HG03575 (cell line): Measurements from ENCODE around the gene TMEM187.
"Not testable (repeated sequence)": the region's sequence is repeated elsewhere in the genome, so short reads cannot be mapped to it uniquely, and the experiment has no call there.

Source experiments
- ATAC-seq: cut with Tn5 transposase; IDR thresholded peaks from one replicate; pipeline ENCODE4 v1.9.1; 2021; ENCODE audit not compliant: unreplicated experiment, insufficient number of reproducible peaks, low FRiP score; ENCODE audit errors: extremely low read depth

The TMEM187 gene

DNA sequence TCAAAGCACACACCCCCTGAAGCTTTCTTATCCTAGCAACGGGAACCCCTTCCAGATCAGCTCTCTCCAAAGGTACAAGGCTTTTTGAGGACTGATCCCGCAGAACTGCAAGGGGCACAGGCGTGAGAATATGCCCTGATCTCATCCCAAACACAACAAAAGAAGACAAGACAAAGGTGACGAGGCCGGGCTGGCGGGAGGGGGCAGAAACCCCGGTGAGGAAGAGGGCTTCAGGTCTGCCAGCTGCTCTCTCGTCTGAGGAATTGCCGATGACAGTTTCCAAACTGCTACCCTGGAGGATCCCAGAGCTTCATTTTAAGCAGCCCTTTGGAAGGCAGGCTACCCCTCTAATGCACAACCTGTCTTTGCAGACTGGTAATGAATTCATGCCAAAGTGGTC, 4.3 kb upstream of the TMEM187 start:
- ATAC-seq: no peak

DNA sequence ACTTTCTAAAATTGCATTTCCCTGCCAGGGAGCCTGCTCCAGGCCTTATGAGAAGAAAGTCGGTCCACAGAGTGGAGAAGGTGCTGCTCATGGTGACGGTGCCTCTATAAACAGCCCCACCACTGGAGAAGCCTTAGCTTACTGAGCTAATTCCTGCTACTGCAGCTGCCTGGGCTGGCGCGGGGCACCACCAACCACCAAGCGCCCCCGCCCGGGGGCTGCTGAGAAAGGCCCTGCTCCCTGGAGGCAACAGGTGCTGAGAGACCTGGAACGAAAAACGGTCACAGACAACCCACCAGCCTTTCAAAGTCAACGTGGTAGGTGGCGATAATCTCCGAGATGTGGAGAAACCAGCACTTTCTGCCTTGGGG, 3.8 kb upstream of the TMEM187 start:
- ATAC-seq: no peak

DNA sequence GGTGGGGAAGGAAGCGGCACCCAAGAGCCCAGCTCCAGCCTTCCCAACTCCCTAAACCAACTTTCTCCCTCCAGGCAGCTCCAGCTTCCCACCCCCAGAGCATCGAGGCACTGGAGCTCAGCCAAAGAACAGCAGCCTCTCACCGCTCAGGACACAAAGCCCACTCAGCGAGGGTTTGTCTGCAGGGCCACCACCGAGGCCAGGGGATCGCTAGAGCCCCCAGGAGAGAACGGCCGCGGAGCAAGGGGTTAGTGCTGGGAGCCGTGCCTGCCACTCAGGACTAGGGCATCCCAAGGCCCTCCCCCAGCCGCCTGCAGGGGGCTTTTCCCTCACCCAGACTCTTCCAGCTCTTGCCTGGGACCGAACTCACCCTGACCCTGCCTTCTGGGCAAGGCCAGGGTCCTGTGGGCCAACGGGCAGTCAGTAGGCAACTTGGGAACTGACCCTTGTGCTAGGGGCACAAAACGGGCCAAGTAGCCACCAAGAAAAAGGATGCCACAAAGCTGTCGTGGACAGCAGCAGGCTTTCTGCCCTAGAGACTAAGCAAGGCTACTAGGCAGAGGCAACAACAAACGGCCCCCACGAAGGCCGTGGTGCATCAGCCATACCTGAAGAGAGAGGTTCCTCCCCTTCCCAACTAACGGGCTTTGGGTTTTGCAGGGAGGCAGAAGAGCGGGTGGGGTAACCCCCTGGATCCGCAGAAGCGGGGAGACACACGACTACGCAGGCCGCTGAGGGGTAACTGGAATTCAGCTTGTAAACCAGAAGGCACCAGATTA, 3.2 kb upstream of the TMEM187 start:
- no peak for ATAC-seq

DNA sequence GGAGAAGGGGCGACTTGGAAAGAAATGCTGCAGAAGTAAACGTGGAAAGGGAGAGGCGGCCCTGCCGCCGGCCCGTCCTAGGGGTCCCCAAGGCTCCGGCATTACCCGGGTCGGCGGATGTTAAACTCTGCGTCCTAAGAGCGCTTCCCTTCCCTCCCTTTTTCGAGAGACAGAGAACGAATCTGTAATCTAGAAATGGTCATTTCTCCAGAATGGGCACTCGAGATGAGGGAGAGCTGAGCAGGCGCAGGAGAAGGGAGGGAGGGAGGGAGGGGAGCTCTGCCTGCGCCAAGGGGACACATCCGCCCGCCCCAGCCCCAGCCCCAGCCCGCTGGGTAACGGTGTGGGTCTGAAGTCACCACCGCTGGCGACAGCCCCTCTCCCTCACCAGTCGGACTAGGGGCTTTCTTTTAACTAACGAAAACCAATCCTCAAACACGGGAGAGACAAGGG, 2.6 kb upstream of the TMEM187 start:
- no peak for ATAC-seq

DNA sequence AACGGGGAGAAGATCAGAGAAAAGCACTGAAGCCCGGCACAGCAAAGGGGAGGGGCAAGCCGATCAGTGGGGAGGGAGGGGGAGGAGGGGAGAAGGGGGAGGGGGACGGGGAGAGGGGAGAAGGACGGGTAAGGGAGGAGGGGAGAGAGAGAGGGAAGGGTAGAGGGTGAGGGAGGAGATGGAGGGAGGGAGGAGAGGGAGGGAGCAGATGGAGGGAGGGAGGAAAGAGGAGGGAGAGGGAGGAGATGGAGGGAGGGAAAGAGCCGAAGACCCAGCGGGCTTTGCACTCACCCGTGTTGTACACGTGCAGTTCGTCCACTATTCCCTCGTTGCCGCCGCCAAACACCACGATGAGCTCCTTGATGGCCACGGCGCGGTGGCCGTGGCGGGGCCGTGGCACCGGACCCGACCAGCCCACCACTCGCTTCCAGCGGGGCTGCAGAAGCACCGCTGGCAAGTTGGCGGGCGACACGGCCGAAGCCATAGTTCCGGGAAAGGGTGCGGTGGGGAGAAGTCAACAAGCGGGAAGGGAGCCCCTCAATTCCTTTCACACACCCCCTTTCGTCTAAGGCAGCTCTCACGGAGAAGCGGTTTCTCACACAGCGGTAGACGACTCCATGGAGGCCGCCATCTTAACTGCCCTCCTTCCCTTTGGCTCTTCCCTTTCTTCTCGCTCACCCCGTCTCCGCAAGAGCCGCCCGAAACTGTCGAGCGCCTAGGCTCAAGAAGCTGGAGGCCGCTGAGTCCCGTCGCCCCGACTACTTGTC, 2.0 kb upstream of the TMEM187 start:
- no peak for ATAC-seq

DNA sequence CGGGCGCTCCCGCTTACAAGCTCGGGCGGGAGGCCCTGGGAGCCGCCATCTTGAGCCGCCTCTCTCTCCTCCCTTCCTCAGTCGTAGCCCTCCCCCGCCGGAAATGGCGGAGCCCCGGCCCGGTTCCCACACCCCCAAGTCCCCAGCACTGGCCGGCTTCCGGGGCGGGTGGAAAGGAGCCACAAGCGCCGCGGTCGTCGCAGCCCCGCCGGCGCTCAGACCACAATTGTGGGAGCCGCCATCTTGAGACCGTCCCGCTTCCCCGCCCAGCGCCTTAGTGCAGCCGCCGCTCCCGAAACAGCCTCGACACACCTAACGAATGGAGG, 1.5 kb upstream of the TMEM187 start:
- no peak for ATAC-seq

DNA sequence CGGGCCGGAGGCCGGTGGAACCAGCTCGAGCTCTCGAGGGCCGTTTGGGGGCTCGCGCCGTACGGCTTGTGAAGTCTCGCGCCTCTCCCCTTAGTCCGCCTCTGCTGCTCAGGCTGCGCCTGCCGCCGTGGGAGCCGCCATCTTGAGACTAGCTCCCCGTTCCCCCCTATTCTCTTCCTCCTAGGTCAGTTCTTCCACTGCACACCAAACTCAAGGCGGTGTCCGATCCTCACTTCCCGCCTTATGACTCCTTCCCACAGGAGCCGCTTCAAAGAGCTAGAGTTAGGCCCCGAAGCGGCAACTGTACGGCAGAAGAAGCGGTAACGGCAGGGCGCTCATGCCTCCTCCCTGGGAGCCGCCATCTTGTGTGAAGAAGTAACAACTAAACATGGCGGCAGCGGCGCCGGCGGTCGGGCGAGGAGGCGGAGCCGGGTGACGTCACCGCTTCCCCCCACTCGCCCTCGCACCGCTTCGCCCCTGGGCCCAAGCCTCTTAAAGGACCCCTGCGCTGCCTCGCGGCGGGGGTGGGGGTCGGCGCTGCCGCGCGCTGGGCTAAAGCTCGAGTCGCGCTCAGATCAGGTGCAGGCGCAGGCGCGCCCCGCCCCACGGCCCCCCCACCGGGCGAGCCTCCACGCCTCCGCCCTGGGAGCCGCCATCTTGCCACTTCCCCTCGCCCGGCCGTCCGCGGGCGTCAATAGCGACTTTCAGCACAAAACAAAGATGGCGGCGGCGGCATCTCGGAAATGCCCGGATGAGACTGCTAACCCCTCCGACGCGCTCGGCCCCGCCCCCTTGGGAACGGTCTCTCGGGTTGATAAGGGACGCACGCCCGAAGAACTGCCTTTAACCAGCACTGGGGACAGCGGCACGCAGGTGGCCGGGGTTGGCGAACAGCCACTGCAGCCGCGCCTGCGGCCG, 845 bp upstream of the TMEM187 start, which contains the start of gene HCFC1:
Gene HCFC1 (minus strand): TSS at position 369 of the 918 bp plus-strand sequence. CDS start 978 bp downstream, outside the sequence.
- ATAC-seq: peak; percentile 25

DNA sequence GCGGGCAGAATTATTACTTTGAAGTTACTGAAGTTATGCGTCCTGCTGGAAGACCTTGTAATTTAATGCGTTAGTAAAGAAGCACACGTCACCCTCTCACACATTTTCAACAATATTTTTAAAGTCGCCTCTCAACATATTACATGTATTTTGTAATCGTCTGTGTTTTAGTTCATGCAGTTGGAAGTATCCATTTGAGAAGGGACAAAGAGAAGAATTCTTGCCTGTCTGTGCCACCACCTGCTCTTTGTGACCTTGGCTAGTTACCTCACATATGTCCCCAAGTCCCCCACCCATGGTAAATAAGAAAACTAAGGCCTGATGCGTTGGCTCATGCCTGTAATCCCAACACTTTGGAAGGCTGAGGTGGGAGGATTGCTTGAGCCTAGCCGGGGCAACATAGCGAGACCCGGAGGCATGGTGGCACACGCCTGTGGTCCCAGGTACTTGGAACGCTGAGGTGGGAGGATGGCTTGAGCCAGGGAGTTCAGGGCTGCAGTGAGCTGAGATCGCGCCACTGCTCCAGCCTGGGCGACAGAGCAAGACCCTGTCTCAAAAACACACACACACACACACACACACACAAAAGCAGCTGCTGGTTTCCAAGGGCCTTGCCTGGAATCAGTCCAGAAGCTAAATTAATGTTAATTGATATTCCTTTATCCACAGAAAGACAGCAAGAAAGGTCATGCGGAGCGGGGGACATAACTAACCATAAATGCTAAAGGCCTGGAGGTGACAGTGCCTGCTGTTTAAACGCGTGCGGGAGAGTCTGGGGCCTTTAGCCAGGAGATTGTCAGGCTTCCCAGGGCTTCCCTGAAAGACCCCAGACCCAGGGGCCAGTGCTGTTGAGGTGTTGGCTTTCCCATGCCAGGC, 811 bp downstream of the TMEM187 start:
- no peak for ATAC-seq

DNA sequence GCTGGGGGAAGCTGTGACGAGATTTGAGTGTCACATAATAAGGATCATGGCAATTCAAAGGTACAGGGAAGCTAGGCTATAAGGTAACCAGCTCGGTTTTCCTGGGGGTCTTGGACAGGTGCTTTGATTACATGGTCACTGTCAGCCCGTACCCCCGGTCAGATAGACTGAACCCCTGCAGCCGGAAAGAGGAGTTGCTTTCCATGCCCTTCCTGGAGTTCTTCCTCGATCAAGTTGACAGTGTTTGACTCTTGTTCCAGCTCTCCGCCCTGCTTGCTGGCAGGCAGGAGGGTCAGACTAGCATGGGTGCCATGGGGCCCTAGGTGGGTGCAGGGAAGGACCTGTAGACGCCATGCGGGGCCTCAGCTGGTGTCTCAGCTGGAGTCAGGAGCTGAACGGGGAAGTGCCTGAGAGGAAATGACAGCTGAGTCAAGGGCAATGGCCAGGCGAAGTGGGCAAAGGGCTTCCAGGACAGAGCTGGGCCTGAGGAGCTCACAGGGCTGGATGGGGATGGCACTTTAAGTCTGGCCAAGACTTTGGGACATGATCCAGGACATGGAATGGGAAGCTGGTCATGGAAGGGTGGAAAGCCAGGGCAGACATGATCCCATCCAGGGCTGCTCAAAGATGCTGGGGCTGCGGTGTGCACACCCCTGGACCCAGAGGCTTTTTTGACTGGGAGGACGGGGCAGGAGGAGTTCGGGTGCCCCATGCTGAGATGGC, 1.6 kb downstream of the TMEM187 start:
- no peak for ATAC-seq

DNA sequence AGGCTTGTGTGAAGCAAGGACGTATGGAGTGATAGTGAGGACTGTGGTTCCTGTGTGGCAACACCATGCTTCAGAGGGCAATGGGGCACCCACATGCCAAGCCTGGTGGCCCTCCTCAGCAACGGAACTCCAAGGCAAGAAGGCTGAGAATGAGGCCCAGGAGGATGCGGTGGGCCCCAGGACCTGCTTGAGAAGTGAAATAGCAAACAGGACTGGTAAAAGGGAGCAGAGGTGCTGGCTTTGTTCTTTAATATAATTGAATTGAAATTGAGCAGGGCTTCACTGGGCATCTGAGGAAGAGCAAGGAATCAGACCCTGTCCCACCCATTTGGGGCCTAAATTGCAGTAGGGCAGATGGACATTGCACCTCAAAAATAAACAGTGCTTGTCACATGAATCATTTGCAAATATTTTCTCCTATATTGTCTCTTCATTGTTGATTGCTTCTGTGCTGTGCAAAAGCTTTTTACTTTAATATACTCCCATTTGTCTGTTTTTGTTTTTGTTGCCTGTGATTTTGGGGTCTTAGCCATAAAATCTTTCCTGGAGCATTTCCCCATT, 2.3 kb downstream of the TMEM187 start:
- no peak for ATAC-seq

DNA sequence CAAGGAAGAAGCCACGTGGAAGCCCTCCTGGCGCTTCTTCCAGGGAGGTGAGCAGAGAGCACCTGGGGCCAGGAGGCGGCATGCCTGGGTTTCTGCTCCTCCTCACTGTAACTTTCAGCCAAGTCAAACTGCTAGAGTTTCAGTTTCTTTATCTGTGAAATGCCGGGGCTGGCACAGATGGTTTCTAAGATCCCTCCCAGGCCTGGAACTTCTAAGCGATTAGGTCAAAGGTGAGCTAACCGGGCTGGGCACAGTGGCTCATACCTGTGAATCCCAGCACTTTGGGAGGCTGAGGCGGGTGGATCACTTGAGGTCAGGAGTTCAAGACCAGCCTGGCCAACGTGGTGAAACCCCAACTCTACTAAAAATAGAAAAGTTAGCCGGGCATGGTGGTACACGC, 7.8 kb downstream of the TMEM187 start:
- not testable (repeated sequence) for ATAC-seq

DNA sequence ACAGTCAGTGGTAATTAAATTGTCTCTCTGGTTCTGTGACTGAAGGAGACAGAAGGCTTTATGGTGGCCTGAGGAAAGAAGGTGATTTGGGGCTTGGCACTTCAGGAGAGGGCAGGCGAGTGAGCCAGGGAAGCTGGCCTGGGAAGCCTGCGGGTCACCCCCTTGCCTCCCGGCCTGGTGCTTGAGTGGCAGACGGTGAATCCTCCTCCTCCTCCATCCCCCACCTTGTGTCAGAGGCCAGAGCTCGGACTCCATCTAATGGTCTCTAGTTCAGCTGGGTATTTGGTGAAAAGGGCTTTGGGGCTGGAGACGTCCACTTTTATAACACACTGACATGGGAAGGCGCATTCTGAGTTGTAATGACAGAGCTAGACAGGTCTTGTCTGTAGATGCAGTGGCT, 8.7 kb downstream of the TMEM187 start:
- no peak for ATAC-seq

DNA sequence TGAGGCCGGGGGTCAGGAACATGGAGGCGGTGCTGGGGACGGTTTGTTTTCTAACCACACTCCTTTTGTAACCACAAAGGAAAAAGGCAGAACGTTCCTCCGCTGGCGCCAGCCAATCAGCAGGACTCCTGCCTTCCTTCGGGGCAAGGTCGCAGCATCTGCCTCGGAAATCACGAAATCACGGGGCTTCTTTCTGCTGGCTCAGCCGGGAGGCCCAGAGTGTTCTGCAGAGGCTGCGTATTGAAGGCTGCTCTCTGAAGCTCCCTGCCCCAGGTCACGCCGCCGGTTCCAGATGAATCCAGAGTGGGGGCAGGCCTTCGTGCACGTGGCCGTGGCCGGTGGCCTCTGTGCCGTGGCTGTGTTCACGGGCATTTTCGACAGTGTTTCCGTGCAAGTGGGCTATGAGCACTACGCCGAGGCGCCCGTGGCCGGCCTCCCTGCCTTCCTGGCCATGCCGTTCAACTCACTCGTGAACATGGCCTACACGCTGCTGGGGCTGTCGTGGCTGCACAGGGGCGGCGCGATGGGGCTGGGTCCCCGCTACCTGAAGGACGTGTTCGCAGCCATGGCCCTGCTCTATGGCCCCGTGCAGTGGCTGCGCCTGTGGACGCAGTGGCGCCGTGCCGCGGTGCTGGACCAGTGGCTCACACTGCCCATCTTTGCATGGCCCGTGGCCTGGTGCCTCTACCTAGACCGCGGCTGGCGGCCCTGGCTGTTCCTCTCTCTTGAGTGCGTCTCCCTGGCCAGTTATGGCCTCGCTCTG, 9.4 kb downstream of the TMEM187 start:
- no peak for ATAC-seq

DNA sequence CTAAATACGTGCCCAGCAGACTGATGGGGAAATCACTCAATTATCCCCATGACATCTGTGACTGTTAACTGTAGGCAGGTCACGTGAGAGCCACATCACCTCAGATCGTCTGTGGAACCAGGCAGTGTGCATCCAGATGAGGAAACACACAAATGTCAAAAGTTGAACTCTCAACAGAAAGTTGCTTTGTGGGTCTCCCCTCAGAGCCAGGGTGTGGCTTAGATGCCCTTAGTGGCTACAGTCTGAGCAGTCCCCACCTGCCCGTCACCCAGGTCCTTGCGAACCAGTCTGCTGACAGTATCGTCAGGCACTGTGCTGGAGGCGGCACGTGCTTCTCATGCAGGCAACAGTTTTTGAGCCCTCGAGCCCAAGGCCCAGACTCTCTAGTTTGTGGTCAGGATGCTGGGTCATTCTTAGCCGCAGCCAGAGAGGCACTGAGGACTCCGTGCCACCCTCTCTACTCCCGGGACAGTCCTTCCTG, 10.8 kb downstream of the TMEM187 start:
- no peak for ATAC-seq

DNA sequence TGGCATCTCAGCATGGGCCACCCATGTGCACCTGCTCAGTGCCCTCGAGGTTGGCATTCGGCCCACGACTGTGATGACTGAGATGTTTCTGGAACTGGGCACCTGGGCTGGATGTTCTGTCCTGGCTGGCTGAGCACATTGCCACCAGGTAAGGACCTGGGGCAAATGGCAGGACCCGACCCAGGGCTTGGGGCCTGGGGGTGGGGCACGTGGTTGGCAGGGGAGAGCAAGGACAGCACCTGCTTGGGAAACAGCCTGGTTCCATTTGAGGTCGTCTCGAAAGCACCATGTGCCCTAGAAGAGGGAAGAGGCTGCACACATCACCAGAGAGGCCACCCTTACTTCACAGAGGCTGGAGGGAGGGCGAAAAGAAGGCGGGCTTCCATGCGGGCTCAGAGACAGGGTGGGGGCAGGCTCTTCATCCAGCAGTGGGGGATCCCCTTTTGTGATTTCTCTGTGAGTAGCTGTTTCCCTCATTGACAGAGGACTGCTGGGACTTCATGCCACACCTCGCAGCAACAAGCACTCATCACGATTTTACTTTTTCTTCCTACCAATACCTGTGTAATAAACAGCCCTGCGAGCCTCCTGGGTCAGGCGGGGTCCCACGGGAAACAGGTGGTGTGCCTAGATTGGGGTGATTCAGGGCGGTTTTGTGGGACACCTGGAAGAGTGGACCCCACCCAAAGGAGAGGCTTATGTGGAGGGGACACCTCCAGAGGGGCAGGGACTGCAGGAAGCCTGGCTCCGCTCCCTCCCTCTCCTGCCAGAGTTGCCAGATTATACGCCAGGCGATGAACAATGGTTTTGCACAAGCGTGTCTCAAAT, 12.0 kb downstream of the TMEM187 start:
- ATAC-seq: no peak

DNA sequence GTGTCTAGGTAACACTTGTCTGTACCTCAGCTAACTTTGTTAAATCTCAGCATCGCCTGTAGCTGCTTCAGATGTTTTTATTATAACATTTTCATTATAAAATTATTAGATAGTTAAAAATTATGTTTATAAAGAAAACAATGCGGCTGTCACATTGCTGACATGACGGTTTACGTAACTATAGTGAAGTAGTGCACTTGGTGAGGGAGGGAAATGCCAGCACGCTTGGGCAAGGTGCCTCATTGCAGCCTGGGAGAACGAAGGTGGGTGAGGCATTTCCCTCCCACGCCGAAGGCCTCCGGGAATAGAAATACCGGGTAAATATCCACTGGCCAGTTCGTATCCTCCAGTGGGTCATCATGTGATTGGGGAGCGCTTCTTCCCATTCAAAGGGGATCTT, 15.9 kb downstream of the TMEM187 start:
- no peak for ATAC-seq
